H9 (cell line): ENCODE results near the gene ARG1. TPM values are rescaled to one million over a fixed set of nuclear protein-coding genes. Genes with fewer than 3 reads are reported as not detected.

ENCODE experiments used
- DNase-seq: peaks from one replicate; pipeline ENCODE4 v3.0.0-alpha.2; 2017
- H2AFZ ChIP-seq: one replicate; pipeline ENCODE4 v1.6.1; 2013; ENCODE audit warnings: mild to moderate bottlenecking, low read length, control low read depth, moderate library complexity
- H2AK5ac ChIP-seq: 2 replicates; pipeline ENCODE4 v1.6.1; 2013; ENCODE audit warnings: low read length, control low read depth, mixed read lengths; ENCODE audit not compliant: insufficient read length
- H2BK120ac ChIP-seq: one replicate; pipeline ENCODE4 v1.6.1; 2013; ENCODE audit warnings: low read depth, mild to moderate bottlenecking, low read length, control low read depth, inconsistent platforms; ENCODE audit not compliant: poor library complexity, severe bottlenecking
- H2BK12ac ChIP-seq: 2 replicates; pipeline ENCODE4 v1.6.1; 2013; ENCODE audit warnings: low read length, control low read depth, mixed read lengths, low read depth; ENCODE audit not compliant: insufficient read length
- H2BK15ac ChIP-seq: 2 replicates; pipeline ENCODE4 v1.6.1; 2013; ENCODE audit warnings: low read depth, low read length, control low read depth
- H2BK20ac ChIP-seq: one replicate; pipeline ENCODE4 v1.6.1; 2013; ENCODE audit warnings: low read depth, mild to moderate bottlenecking, low read length, control low read depth, inconsistent platforms; ENCODE audit not compliant: poor library complexity, severe bottlenecking
- H2BK5ac ChIP-seq: 2 replicates; pipeline ENCODE4 v1.6.1; 2013; ENCODE audit warnings: low read length, control low read depth, mixed read lengths; ENCODE audit not compliant: insufficient read length
- H3K14ac ChIP-seq: 2 replicates; pipeline ENCODE4 v1.6.1; 2013; ENCODE audit warnings: low read length, control low read depth; ENCODE audit not compliant: insufficient read depth
- H3K18ac ChIP-seq: 2 replicates; pipeline ENCODE4 v1.6.1; 2013; ENCODE audit warnings: low read depth, mild to moderate bottlenecking, mixed read lengths, low read length, control low read depth; ENCODE audit not compliant: insufficient read length
- H3K23ac ChIP-seq: 2 replicates; pipeline ENCODE4 v1.6.1; 2013; ENCODE audit warnings: low read length, control low read depth, mixed read lengths, low read depth; ENCODE audit not compliant: insufficient read length
- H3K23me2 ChIP-seq: 2 replicates; pipeline ENCODE4 v1.6.1; 2013; ENCODE audit warnings: low read depth, mild to moderate bottlenecking, mixed read lengths, low read length, control low read depth; ENCODE audit not compliant: insufficient read length, poor library complexity, severe bottlenecking
- H3K27ac ChIP-seq: 2 replicates; pipeline ENCODE4 v1.5.1; 2013; ENCODE audit warnings: low read length, control low read depth, mixed read lengths, low read depth; ENCODE audit not compliant: insufficient read length
- H3K27me3 ChIP-seq: 2 replicates; pipeline ENCODE4 v1.6.1; 2013; ENCODE audit warnings: low read length, control low read depth, inconsistent platforms; ENCODE audit not compliant: insufficient read depth
- H3K4ac ChIP-seq: 2 replicates; pipeline ENCODE4 v1.6.1; 2013; ENCODE audit warnings: low read depth, mild to moderate bottlenecking, control low read depth, inconsistent platforms, low read length, moderate library complexity
- H3K4me1 ChIP-seq: 2 replicates; pipeline ENCODE4 v1.6.1; 2013; ENCODE audit warnings: low read length, control low read depth, inconsistent platforms; ENCODE audit not compliant: insufficient read depth
- H3K4me2 ChIP-seq: 2 replicates; pipeline ENCODE4 v1.6.1; 2013; ENCODE audit warnings: low read length, control low read depth, mixed read lengths; ENCODE audit not compliant: insufficient read length, insufficient read depth
- H3K56ac ChIP-seq: 2 replicates; pipeline ENCODE4 v1.6.1; 2013; ENCODE audit warnings: low read depth, mild to moderate bottlenecking, mixed read lengths, low read length, control low read depth; ENCODE audit not compliant: insufficient read length
- H3K79me1 ChIP-seq: 2 replicates; pipeline ENCODE4 v1.6.1; 2013; ENCODE audit warnings: low read depth, mild to moderate bottlenecking, moderate library complexity, low read length, control low read depth, inconsistent platforms; ENCODE audit not compliant: insufficient read depth, poor library complexity, severe bottlenecking
- H3K79me2 ChIP-seq: 2 replicates; pipeline ENCODE4 v1.6.1; 2013; ENCODE audit warnings: low read length, control low read depth, inconsistent platforms; ENCODE audit not compliant: insufficient read depth
- H3K9ac ChIP-seq: 2 replicates; pipeline ENCODE4 v1.6.1; 2013; ENCODE audit warnings: low read length, control low read depth, mixed read lengths; ENCODE audit not compliant: insufficient read length; ENCODE audit errors: extremely low read depth
- H3K9me3 ChIP-seq: one replicate; pipeline ENCODE4 v1.6.1; 2013; ENCODE audit warnings: low read depth, low read length, inconsistent platforms; ENCODE audit not compliant: control insufficient read depth
- H3T11ph ChIP-seq: one replicate; pipeline ENCODE4 v1.6.1; 2013; ENCODE audit warnings: mild to moderate bottlenecking, low read length, control low read depth, inconsistent platforms
- H4K20me1 ChIP-seq: one replicate; pipeline ENCODE4 v1.6.1; 2013; ENCODE audit not compliant: control insufficient read depth, insufficient read length, insufficient read depth
- H4K5ac ChIP-seq: 2 replicates; pipeline ENCODE4 v1.6.1; 2013; ENCODE audit warnings: low read depth, mild to moderate bottlenecking, mixed read lengths, low read length, control low read depth; ENCODE audit not compliant: insufficient read length
- H4K8ac ChIP-seq: replicated peaks from 2 replicates; pipeline ENCODE4 v1.6.1; 2013; ENCODE audit warnings: low read length, control low read depth, mixed read lengths, low read depth; ENCODE audit not compliant: insufficient read length
- H4K91ac ChIP-seq: 2 replicates; pipeline ENCODE4 v1.6.1; 2013; ENCODE audit warnings: low read depth, mild to moderate bottlenecking, moderate library complexity, mixed read lengths, low read length, control low read depth; ENCODE audit not compliant: insufficient read length
- H3K27ac Mint-ChIP-seq, 3 experiments: 2 replicates in 2 of 3; 3 replicates in 1 of 3; pipeline ENCODE4 v1.8.0; 2020 to 2021; ENCODE audit warnings: mixed read lengths in 3 of 3, mild to moderate bottlenecking in 1 of 3, moderate library complexity in 1 of 3
- H3K27me3 Mint-ChIP-seq: 2 replicates; pipeline ENCODE4 v1.8.0; 2021; ENCODE audit warnings: low read depth, mild to moderate bottlenecking, moderate library complexity, mixed read lengths
- H3K36me3 Mint-ChIP-seq, 3 experiments: 2 replicates in 2 of 3; 3 replicates in 1 of 3; pipeline ENCODE4 v1.8.0; 2020 to 2021; ENCODE audit warnings: low read depth in 3 of 3, mixed read lengths in 3 of 3; ENCODE audit not compliant: insufficient read depth in 1 of 3
- H3K4me1 Mint-ChIP-seq, 2 experiments: 2 replicates each; pipeline ENCODE4 v1.8.0; 2020; ENCODE audit warnings: mixed read lengths in 2 of 2
- H3K4me3 Mint-ChIP-seq, 2 experiments: 2 replicates in 1 of 2; 3 replicates in 1 of 2; pipeline ENCODE4 v1.8.0; 2020 to 2021; ENCODE audit warnings: mild to moderate bottlenecking in 2 of 2, mixed read lengths in 2 of 2, moderate library complexity in 1 of 2
- H3K9me3 Mint-ChIP-seq, 2 experiments: 2 replicates in 1 of 2; 3 replicates in 1 of 2; pipeline ENCODE4 v1.8.0; 2020; ENCODE audit warnings: mild to moderate bottlenecking in 2 of 2, mixed read lengths in 2 of 2, moderate library complexity in 1 of 2
- WGBS: extraction: QIAGEN DNeasy Blood & Tissue Kit; methylation state at CpG from one replicate; pipeline ENCODE4 v1.1.7; 2013; ENCODE audit warnings: missing lambda C conversion rate, low lambda C conversion rate, mixed read lengths; ENCODE audit not compliant: insufficient read length; ENCODE audit errors: extremely low coverage; 5-methylcytosine and 5-hydroxymethylcytosine counted together
- total RNA-seq: library from RNA; stranded (reverse); gene quantifications from 2 replicates; pipeline ENCODE4 v1.2.1, GENCODE V29; 2021
- TF ChIP-seq, protein P1 (sequence below): fragments of 200-600 bp; sonication (generic); conservative IDR thresholded peaks from 3 replicates; pipeline ENCODE4 v1.8.0; 2021; ENCODE audit warnings: antibody characterized with exemption, mild to moderate bottlenecking

The ARG1 gene
- total RNA-seq, 1 experiment from 2014 or later = not detected

GRCh38 chr6:131547488-131547887 is 25.5 kb upstream of the ARG1 start:
- H3K27ac Mint-ChIP-seq = no peak overlapping the region
- TF ChIP-seq, protein P1, sequence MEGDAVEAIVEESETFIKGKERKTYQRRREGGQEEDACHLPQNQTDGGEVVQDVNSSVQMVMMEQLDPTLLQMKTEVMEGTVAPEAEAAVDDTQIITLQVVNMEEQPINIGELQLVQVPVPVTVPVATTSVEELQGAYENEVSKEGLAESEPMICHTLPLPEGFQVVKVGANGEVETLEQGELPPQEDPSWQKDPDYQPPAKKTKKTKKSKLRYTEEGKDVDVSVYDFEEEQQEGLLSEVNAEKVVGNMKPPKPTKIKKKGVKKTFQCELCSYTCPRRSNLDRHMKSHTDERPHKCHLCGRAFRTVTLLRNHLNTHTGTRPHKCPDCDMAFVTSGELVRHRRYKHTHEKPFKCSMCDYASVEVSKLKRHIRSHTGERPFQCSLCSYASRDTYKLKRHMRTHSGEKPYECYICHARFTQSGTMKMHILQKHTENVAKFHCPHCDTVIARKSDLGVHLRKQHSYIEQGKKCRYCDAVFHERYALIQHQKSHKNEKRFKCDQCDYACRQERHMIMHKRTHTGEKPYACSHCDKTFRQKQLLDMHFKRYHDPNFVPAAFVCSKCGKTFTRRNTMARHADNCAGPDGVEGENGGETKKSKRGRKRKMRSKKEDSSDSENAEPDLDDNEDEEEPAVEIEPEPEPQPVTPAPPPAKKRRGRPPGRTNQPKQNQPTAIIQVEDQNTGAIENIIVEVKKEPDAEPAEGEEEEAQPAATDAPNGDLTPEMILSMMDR = no peak
- H3K9me3 ChIP-seq = no peaks in the 10 kb centered on the region
- H3K4ac ChIP-seq = no peak overlapping the region
- H3K23me2 ChIP-seq = no peaks in the 10 kb centered on the region
- no peak overlapping the region for H2BK120ac ChIP-seq
- no peak overlapping the region for H3T11ph ChIP-seq
- H3K4me1 Mint-ChIP-seq = no peaks in the 10 kb centered on the region
- H3K9me3 Mint-ChIP-seq = peaks cover 0 to 2% of the 10 kb centered on the region in 2 experiments; a peak in 2 of 5 replicates
- no peak overlapping the region for H2BK5ac ChIP-seq
- DNase-seq = no peak
- no peaks in the 10 kb centered on the region; the same call in 1 of the 2 replicates for H3K27me3 Mint-ChIP-seq
- H2AFZ ChIP-seq = no peak overlapping the region
- H4K91ac ChIP-seq = no peak overlapping the region
- H3K4me3 Mint-ChIP-seq = no peak overlapping the region
- no peaks in the 10 kb centered on the region for H3K79me2 ChIP-seq
- H3K9ac ChIP-seq = no peak overlapping the region
- H4K20me1 ChIP-seq = no peaks in the 10 kb centered on the region
- H4K5ac ChIP-seq = no peak overlapping the region
- H4K8ac ChIP-seq = no peak overlapping the region
- no peak overlapping the region for H2BK15ac ChIP-seq
- no peak overlapping the region for H3K14ac ChIP-seq
- no peaks in the 10 kb centered on the region for H3K4me1 ChIP-seq
- H3K27me3 ChIP-seq = no peaks in the 10 kb centered on the region
- no peak overlapping the region for H2BK20ac ChIP-seq
- no peak overlapping the region for H3K23ac ChIP-seq
- H3K79me1 ChIP-seq = no peaks in the 10 kb centered on the region
- H2BK12ac ChIP-seq = no peak overlapping the region
- no peaks in the 10 kb centered on the region; a peak in 1 of 7 replicates for H3K36me3 Mint-ChIP-seq
- no peak overlapping the region for H2AK5ac ChIP-seq
- no peak overlapping the region for H3K27ac ChIP-seq
- WGBS = no CpG with 5 or more reads among the region's 6 CpGs
- no peak overlapping the region for H3K56ac ChIP-seq
- H3K4me2 ChIP-seq = no peak overlapping the region
- H3K18ac ChIP-seq = no peak overlapping the region
